Measurements from ENCODE around the gene EXOC3L4.
A peak's percentile ranks its signal among the peaks of the same experiment; 100 is the strongest.
"Not testable (repeated sequence)": the region's sequence is repeated elsewhere in the genome, so short reads cannot be mapped to it uniquely, and the experiment has no call there.

Gene EXOC3L4

GRCh38 chr14:103094406-103095209 is at the start of gene EXOC3L4:
EXOC3L4 (plus strand) TSS chr14:103094725; CDS start chr14:103100220, 5,495 bp downstream.
- no peak for DNase-seq

GRCh38 chr14:103045371-103045869 is 49.1 kb upstream of the EXOC3L4 start:
- DNase-seq: no peak

- DNase-seq: not testable (repeated sequence)
These were observed 47.1 kb upstream of the EXOC3L4 start for GRCh38 chr14:103047453-103047852.

GRCh38 chr14:103050935-103051334 is 43.6 kb upstream of the EXOC3L4 start:
- DNase-seq: no peak

- DNase-seq: no peak
These were observed 42.1 kb upstream of the EXOC3L4 start for GRCh38 chr14:103052407-103052806.

- DNase-seq: no peak
These were observed 38.8 kb upstream of the EXOC3L4 start for GRCh38 chr14:103055695-103056094.

- DNase-seq: peak; percentile 85
These were observed 38.0 kb upstream of the EXOC3L4 start for GRCh38 chr14:103056322-103057027.

- peak; percentile 73 for DNase-seq
These were observed 37.5 kb upstream of the EXOC3L4 start for GRCh38 chr14:103057028-103057371.

- peak; percentile 96 for DNase-seq
These were observed 37.0 kb upstream of the EXOC3L4 start, which contains the start of gene CDC42BPB for GRCh38 chr14:103057372-103058163. CDC42BPB (minus strand) TSS chr14:103057549; CDS start chr14:103057173, 376 bp downstream.

GRCh38 chr14:103058164-103059055 is 36.1 kb upstream of the EXOC3L4 start:
- no peak for DNase-seq

- no peak for DNase-seq
These were observed 35.0 kb upstream of the EXOC3L4 start for GRCh38 chr14:103059556-103059955.

GRCh38 chr14:103061482-103061976 is 33.0 kb upstream of the EXOC3L4 start:
- DNase-seq: no peak

GRCh38 chr14:103064436-103064835 is 30.1 kb upstream of the EXOC3L4 start:
- no peak for DNase-seq

GRCh38 chr14:103064978-103065377 is 29.5 kb upstream of the EXOC3L4 start:
- no peak for DNase-seq

- DNase-seq: no peak
These were observed 28.7 kb upstream of the EXOC3L4 start for GRCh38 chr14:103065861-103066260.

- DNase-seq: no peak
These were observed 28.1 kb upstream of the EXOC3L4 start for GRCh38 chr14:103066399-103066798.

- no peak for DNase-seq
These were observed 27.1 kb upstream of the EXOC3L4 start for GRCh38 chr14:103067231-103067954.

- peak; percentile 32 for DNase-seq
These were observed 26.0 kb upstream of the EXOC3L4 start for GRCh38 chr14:103068351-103069073.

- no peak for DNase-seq
These were observed 24.2 kb upstream of the EXOC3L4 start for GRCh38 chr14:103070263-103070885.

- no peak for DNase-seq
These were observed 23.5 kb upstream of the EXOC3L4 start for GRCh38 chr14:103070971-103071542.
